ENCODE measurements around the gene PRKCH.

PRKCH gene

GRCh38 chr14:61559641-61560201 lies 238.3 kb downstream of the PRKCH start:
- Histone ChIP-seq H3K4me3 (ENCODE audit: low read length, poor library complexity, severe bottlenecking) (no peak overlapping the region), H2AFZ (ENCODE audit: low read length) (no peak overlapping the region), H3F3A (ENCODE audit: low read depth) (no peaks in the 10 kb centered on the region), H3K4me2 (ENCODE audit: low read depth, low read length, poor library complexity, severe bottlenecking) (no peak overlapping the region), H4K20me1 (ENCODE audit: insufficient read depth, low read length, poor library complexity, severe bottlenecking) (no peaks in the 10 kb centered on the region), H3K9me3 (ENCODE audit: insufficient read depth, low read depth, low read length) (no peaks in the 10 kb centered on the region), H3K4me1 (ENCODE audit: insufficient read depth, low read length, poor library complexity, severe bottlenecking) (peaks cover 6% of the 10 kb centered on the region), H3K79me2 (ENCODE audit: insufficient read depth, low read length) (no peaks in the 10 kb centered on the region), H3K9ac (ENCODE audit: low read depth, low read length, poor library complexity, severe bottlenecking) (no peak overlapping the region), H3K36me3 (ENCODE audit: insufficient read depth, low read length) (no peaks in the 10 kb centered on the region), H3K27me3 (ENCODE audit: insufficient read depth, low read length, poor library complexity, severe bottlenecking) (no peaks in the 10 kb centered on the region), H3K9me2 (replicated peaks; ENCODE audit: low read depth, low read length) (no peaks in the 10 kb centered on the region)
- TF ChIP-seq CTCF (conservative IDR thresholded peaks at IDR 0.05; ENCODE audit: low read length) (no peak), EZH2phosphoT487 (IDR thresholded peaks at IDR 0.05; ENCODE audit: borderline replicate concordance) (no peak)

GRCh38 chr14:61560323-61560722 lies 238.9 kb downstream of the PRKCH start:
- no peaks in the 10 kb centered on the region for H3K79me2 ChIP-seq (ENCODE audit: insufficient read depth, low read length)
- no peak overlapping the region for H3K4me2 ChIP-seq (ENCODE audit: low read depth, low read length, poor library complexity, severe bottlenecking)
- no peak overlapping the region for H3K4me3 ChIP-seq (ENCODE audit: low read length, poor library complexity, severe bottlenecking)
- no peaks in the 10 kb centered on the region for H3F3A ChIP-seq (ENCODE audit: low read depth)
- no peaks in the 10 kb centered on the region for H4K20me1 ChIP-seq (ENCODE audit: insufficient read depth, low read length, poor library complexity, severe bottlenecking)
- H3K9me2 ChIP-seq (replicated peaks; ENCODE audit: low read depth, low read length) = no peaks in the 10 kb centered on the region
- H3K9me3 ChIP-seq (ENCODE audit: insufficient read depth, low read depth, low read length) = no peaks in the 10 kb centered on the region
- H3K27me3 ChIP-seq (ENCODE audit: insufficient read depth, low read length, poor library complexity, severe bottlenecking) = no peaks in the 10 kb centered on the region
- no peaks in the 10 kb centered on the region for H3K36me3 ChIP-seq (ENCODE audit: insufficient read depth, low read length)
- H3K9ac ChIP-seq (ENCODE audit: low read depth, low read length, poor library complexity, severe bottlenecking) = no peak overlapping the region
- H2AFZ ChIP-seq (ENCODE audit: low read length) = no peak overlapping the region
- peaks cover 6% of the 10 kb centered on the region for H3K4me1 ChIP-seq (ENCODE audit: insufficient read depth, low read length, poor library complexity, severe bottlenecking)
- TF ChIP-seq EZH2phosphoT487 (IDR thresholded peaks at IDR 0.05; ENCODE audit: borderline replicate concordance) (no peak), CTCF (conservative IDR thresholded peaks at IDR 0.05; ENCODE audit: low read length) (no peak)

- Histone ChIP-seq H3K36me3 (ENCODE audit: insufficient read depth, low read length) (no peaks in the 10 kb centered on the region), H3K9me2 (replicated peaks; ENCODE audit: low read depth, low read length) (no peaks in the 10 kb centered on the region), H3K9me3 (ENCODE audit: insufficient read depth, low read depth, low read length) (no peaks in the 10 kb centered on the region), H3K4me2 (ENCODE audit: low read depth, low read length, poor library complexity, severe bottlenecking) (no peak overlapping the region), H3K4me1 (ENCODE audit: insufficient read depth, low read length, poor library complexity, severe bottlenecking) (peaks cover 6% of the 10 kb centered on the region), H3F3A (ENCODE audit: low read depth) (no peaks in the 10 kb centered on the region), H3K79me2 (ENCODE audit: insufficient read depth, low read length) (no peaks in the 10 kb centered on the region), H3K9ac (ENCODE audit: low read depth, low read length, poor library complexity, severe bottlenecking) (no peak overlapping the region), H2AFZ (ENCODE audit: low read length) (no peak overlapping the region), H3K27me3 (ENCODE audit: insufficient read depth, low read length, poor library complexity, severe bottlenecking) (no peaks in the 10 kb centered on the region), H4K20me1 (ENCODE audit: insufficient read depth, low read length, poor library complexity, severe bottlenecking) (no peaks in the 10 kb centered on the region), H3K4me3 (ENCODE audit: low read length, poor library complexity, severe bottlenecking) (no peak overlapping the region)
- TF ChIP-seq CTCF (conservative IDR thresholded peaks at IDR 0.05; ENCODE audit: low read length) = no peak; the same call in 1 of the 2 replicates
- TF ChIP-seq EZH2phosphoT487 (IDR thresholded peaks at IDR 0.05; ENCODE audit: borderline replicate concordance) = no peak
These were observed 239.7 kb downstream of the PRKCH start for GRCh38 chr14:61561104-61561503.

All from Loucy (cell line).